Measurements from ENCODE around the gene CPEB2.
"Not testable (repeated sequence)": the region's sequence is repeated elsewhere in the genome, so short reads cannot be mapped to it uniquely, and the experiment has no call there.

CPEB2 gene

GRCh38 chr4:15063341-15063740 is 61.1 kb downstream of the CPEB2 start:
- no peak for DNase-seq

- no peak for DNase-seq
These were observed 63.2 kb downstream of the CPEB2 start for GRCh38 chr4:15065516-15065915.

DNA sequence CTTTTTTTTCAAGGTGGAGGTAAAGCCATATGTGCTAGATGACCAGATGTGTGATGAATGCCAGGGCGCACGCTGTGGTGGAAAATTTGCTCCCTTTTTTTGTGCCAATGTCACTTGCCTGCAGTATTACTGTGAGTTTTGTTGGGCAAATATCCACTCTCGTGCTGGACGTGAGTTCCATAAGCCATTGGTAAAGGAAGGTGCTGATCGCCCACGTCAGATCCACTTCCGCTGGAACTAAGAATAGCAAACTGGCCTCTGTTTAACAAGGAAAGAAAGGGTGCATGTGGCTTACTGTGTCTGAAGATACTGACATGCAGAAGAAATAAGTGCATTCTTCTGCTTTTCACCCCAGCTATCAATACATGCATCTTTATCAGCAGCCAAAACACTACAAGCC is 63.9 kb downstream of the CPEB2 start:
- no peak for DNase-seq

DNA sequence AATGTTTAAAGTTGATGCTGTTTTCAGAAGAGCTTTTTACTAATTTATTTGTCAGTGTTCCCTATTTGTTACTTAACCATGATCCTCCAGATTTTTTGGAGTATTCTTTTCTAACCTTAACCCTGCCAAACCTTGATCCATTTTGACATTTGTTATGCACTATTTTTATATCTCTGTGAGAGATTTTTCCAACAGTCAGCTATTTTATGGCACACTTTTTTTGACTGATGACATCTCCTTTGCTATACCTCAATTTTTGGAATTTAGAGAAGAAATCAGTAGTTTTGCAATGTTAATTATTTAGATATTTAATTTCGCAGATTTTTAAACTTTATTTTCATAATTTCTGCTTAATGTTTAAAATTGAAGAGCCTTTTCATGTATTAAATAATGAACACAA is 66.0 kb downstream of the CPEB2 start:
- DNase-seq = no peak

DNA sequence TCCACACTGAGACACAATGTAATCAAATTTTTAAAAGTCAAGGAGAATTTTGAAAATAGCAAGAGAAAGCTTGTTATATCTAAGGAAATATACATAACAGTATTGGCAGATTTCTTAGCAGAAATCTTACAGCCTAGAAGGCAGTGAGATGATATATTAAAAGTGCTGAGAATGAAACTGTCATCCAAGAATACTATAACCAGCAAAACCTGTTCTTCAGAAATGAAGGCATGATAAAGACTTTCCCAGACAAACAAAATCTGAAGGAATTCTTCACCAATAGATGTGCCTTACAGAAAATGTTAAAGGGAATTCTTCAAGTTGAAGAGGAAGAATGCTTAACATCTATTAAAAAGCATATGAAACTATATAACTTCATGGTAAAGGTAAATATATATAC is 73.6 kb downstream of the CPEB2 start:
- no peak for DNase-seq

DNA sequence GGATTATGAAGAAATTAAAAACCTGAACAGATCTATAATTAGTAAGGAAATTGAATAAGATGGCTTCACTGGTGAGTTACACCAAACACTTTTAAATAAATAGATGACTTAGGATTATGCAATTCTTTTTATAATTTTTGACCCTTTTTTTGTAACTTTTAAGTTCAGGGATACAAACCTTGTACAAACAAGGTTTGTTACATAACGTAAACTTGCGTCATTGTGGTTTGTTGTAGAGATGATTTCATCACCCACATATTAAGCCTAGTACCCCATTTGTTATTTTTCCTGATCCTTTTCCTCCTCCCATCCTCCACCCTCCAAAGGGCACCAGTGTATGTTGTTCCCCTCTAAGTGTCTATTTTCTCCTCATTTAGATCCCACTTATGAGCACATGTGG is 75.7 kb downstream of the CPEB2 start:
- DNase-seq = no peak

DNA sequence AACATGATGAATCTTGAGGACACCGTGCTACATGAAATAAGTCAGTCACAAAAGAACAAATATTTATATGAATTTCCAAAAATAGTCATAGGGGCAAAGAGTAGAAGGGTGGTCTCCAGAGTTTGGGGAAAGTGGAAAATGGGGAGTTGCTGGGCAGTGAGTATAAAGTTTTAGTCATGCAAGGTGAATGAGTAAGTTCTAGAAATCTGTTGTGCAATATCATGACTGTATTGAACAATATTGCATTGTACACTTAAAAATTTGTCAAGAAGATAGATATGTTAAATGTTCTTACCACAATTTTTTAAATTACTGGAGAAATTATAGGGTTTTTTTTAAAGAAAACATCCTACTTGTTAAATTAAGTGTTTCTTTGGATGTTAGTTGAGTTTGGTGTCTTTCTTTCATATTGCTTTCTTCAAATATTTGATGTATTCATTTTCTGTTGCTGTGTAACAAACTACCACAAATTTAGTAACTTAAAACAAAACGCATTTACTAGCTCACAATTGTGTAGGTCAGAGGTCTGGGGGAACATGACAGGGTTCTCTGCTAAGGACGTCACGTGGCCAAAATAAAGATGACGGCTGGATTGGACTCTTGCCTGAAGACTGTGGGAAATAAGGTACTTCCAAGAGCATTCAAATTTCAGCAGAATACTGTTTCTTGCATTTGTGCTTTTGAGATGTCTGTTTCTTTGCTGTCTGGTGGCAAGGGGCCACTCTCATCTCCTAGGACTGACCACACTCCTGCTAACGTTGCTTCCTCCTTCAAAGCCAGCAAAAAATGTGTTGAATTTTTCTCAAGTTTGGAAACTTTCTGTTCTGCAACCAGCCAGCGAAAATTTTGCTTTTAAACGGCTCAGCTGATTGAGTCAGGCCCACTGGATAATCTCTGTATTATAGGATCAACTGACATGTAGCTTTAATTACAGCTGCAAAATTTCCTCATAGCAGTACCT is 76.7 kb downstream of the CPEB2 start:
- no peak for DNase-seq

- no peak for DNase-seq
These were observed 82.5 kb downstream of the CPEB2 start for GRCh38 chr4:15084780-15085179.

DNA sequence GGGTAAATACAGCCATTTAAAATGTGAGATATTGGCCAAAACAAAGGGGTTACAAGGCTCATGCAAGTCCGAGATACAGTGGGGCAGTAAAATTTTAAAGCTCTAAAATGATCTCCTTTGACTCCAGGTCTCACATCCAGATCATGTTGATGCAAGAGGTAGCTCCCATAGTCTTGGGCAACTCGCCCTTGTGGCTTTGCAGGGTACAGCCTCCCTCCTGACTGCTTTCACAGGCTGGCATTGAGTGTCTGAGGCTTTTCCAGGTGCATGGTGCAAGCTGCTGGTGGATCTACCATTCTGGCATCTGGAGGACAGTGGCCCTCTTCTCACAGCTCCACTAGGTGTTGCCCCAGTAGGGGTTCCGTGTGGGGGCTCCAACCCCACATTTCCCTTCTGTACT is 83.5 kb downstream of the CPEB2 start:
- not testable (repeated sequence) for DNase-seq

GRCh38 chr4:15086259-15086658 is 84.0 kb downstream of the CPEB2 start:
- not testable (repeated sequence) for DNase-seq

- no peak for DNase-seq
These were observed 86.2 kb downstream of the CPEB2 start for GRCh38 chr4:15088394-15089035.

DNA sequence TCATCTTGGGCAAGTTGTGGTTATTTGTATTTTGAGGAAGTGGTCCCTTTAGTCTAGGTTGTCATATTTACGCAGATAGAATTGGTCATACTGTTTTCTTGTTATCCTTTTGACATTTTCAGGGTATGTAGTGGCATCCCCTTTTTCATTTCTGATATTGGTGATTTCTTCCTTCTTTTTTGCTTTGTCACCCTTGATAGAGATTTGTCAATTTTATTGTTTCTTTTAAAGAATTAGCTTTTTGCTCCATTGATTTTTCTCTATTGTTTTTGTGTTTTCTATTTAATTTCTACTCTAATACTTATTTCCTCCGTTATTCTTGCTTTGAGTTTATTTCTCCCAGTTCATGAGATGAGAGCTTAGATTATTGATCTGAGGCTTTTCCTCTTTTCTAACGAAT is 87.7 kb downstream of the CPEB2 start:
- no peak for DNase-seq

- no peak for DNase-seq
These were observed 98.1 kb downstream of the CPEB2 start for GRCh38 chr4:15100380-15100779.

DNA sequence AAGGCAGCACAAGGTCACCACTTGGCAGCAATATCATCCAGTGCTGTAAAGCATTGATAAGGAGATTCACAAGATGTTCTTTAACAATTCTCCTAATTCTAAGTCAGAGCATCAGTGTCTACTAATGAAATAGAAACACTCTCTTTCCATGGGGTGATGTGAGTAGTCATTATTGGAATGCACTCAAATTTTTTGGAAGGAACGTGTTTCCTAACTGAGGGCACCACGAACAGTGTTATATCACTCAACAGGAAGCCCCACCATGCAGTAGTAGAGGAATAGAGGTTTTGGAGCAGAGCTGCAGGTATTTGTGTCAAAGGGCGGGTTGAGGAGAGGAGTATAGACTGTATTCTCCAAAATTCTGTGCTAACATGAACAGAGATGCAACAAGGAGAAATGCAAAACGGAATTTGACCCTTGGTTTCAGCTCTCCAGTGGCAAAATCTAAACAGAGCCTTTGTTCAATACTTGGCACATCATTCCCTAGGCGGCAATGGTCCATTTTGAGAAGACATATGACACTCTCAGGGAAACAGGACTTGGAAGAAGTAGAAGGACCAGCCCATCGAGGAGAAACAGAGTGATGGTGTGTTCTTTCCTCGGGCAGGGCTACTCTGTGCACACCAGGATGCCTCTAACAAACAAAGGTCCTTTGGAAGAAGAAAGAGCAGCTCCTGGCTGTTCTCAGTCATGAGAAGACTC is 98.9 kb downstream of the CPEB2 start:
- DNase-seq = no peak

DNA sequence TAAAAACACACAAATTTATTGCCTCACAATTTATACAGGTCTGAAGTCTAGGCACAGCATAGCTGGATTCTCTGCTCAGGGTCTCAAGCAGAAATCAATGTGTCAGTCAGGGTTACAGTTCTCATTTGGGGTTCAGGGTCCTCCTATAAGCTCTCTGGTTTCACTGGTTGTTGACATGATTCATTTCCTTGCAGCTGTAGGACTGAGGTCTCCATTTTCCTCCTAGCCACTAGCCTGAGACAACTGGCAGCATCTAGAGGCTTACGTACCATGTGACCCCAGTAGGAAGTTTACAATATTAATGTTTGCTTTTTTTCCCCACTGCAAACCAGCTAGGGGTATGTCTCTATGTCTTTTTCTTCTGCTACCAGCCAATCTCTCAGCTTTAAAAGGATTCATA is 102.5 kb downstream of the CPEB2 start:
- DNase-seq = no peak

DNA sequence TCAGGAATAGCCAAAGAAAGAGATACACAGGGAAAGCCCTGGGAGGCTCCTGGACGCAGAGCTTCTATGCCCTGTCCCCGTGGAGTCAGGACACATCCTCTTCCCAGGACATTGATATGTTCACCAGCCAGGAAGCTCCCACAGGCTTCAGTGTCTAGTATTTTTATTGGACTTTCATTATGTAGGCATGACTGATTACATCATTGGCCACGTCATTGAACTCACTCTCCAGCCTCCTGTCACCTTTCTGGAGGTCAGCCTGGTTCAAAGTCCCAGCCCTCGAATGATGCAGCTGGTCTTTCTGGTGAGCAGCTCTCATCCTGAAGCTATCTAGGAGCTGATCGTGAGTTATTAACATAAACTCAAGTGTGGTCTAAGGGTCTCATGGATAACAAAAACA is 104.1 kb downstream of the CPEB2 start:
- no peak for DNase-seq

DNA sequence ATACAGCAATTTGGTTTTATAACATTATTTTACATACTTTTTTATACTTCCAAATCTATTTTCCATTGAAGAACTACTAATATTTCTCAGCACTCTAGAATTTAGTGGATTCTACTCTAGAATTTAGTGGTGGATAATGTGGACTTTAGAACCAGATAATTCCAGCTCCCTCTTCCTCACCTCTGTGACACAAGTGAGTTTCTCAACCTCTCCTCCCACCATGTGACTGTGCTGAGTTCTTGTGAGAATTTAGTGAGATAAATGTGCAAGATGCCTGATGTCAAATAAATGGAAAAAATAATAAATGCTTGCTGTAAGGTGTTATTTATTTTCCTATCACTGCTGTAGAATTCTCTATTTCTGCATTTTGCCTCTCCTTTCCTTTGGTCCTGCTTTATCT is 107.3 kb downstream of the CPEB2 start:
- no peak for DNase-seq

DNA sequence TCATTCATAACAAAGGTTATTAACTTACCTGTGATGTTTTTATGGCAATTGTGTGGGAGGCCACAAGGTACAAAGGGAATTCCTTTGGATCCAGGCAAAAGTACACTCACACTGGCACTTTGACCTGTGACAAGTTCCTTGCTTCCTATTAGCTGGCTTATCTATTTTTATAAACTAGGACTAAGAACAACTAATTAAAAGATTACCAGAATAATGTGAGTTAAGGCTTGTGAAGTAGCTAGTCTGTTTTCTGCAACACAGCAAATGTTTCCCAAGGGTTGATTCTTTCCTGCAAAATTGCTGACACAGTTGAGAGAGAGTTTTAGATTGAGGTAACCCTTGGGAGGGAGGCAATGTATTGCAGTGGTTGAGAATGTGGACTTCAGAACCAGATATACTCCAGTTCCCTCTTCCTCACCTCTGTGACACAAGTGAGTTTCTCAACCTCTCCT is 107.9 kb downstream of the CPEB2 start:
- DNase-seq = no peak

DNA sequence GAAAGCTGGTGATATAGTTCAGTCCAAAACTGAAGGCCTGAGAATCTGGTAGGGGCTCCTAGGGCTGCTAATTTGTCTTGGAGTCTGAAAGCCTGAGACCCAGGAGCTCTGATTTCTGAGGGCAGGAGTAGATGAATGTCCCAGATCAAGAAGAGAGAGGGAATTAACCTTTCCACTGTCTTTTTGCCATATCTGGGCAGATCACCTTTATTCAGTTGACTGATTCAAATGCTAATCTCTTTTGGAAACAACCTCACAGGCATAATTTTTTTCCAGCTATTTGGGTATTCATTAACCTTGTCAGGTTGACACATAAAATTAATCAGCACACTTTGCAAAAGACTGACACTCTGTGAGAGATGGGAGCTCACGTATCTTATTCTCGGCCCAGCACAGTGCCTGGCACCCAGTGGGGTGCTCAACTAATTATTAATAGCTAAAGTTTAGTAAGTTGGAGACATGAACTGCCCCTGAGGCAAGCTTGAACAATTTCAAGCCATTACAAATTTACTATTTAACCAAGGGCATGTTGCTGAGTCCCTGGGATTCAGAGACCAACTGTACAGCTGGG is 114.3 kb downstream of the CPEB2 start:
- DNase-seq = no peak

DNA sequence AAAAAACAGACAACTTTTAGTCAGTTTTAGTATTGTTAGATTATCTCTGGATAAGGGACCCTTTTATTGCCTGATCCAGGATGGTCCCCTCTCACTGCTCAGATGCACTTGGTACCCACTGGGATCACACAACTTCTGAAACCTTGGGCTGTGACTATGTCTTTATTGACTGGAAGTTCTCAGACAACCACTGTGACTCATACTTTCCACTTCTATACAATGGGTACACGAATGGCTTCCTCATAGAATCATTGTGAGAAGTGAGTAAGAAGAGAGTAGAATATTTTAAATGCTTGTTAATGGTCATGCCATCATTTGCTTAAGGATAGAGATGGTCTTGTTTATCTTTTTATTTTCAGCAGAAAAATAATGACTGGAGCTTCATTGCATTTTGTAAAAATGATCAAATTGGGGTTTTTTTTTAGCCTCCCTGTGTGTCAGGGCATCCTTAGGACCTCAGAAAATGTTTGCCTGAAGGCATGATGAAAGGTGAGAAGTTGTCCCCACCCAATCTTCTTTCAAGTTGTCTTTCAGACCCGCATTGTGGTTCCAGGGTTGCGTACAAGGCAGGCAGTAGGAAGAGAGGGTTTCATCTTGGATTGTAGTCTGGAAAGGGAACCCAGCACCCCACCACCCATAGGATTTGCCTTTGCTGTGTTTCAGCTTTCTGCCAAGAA is 115.1 kb downstream of the CPEB2 start:
- DNase-seq = no peak

DNA sequence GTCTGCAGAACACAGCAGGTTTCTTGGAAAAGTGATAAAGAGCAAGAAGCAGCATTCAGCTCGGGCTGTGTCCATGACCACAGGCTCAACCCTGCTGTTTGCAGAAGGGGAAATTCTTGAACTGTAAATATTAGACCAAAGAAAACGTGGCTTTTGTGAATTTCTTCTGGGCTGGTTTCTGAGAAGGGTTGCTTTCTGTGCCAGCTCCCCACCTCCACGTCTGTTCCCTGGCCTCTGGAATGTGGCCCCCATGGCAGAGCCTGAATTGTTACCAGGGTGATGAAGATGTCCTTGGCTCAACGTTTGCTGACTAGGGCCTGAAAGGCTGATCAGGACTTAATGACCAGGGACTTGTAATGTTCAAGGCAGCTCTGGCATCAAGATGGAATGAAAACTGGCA is 116.0 kb downstream of the CPEB2 start:
- no peak for DNase-seq
